Heart left ventricle (tissue), 13 donors: ENCODE results near the gene PASK.

Experiments used
- POLR2A ChIP-seq, 2 donors: fragments of 450-650 bp; IDR thresholded peaks; one replicate each; pipeline ENCODE4 v1.6.1; 2017; ENCODE audit warnings: antibody characterized with exemption in 2 of 2, mild to moderate bottlenecking in 2 of 2, moderate library complexity in 2 of 2
- TF ChIP-seq, protein P1 (sequence below), 12 donors: fragments of 200-600 bp; sonication (generic) in 4 of 12; IDR thresholded peaks; one replicate each; pipeline versions ENCODE4 v1.5.0 to v1.8.0; 2018 to 2022; ENCODE audit warnings: antibody characterized with exemption in 12 of 12, mild to moderate bottlenecking in 5 of 12
- donor health status: ischemic (EF 13 %, LVEDD 7.1; RV severe dilation, severe dysfunction).
- donor health status: DM: no; HTN: yes; CAD: no.
- donor health status: DM: no; HTN: no; CAD: no.
- donor health status: ischemic (EF 25% LVEDD 6.9; RV normal size, moderate dysfunction).
- donor health status: ischemic (EF 25% LVEDD 5.7; RV mildly dilated, moderate dysfunction).
- donor health status: ischemic (EF 35%, LVEDD 5.7; RV mildly dilated, moderate dysfunction).
- donor health status: nonischemic (EF 11% LVEDD 7.7; RV severe dilation, severe dysfunction).
- donor health status: DM: yes; HTN: yes; CAD: no.
- donor health status: PGD.
- donor health status: ischemic (EF 29% LVEDD 5.4; RV normal size, mild dysfunction).
- donor health status: nonischemic (EF 23%, LVEDD 6.1; RV moderate dilation, normal function).

DNA sequence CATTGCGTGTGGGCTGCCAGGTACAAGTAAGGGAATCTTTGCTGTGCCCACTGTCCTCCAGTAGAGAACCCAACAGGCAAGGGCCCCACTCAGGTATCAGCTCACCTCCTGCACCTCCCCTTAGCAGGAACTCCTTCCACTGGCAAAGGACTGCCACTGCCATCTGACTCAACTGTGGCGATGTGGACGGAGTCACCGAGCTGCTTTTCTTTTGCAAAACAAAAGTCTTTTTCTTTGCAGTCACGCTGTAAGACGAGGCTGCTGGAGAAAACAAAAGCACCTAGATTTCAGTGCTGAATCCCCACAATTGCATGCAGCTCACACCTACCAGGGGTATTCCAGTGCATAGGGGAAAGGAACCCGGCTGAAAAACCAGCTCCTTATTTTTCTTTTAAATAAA lies 55.1 kb downstream of the PASK start:
- TF ChIP-seq, protein P1, sequence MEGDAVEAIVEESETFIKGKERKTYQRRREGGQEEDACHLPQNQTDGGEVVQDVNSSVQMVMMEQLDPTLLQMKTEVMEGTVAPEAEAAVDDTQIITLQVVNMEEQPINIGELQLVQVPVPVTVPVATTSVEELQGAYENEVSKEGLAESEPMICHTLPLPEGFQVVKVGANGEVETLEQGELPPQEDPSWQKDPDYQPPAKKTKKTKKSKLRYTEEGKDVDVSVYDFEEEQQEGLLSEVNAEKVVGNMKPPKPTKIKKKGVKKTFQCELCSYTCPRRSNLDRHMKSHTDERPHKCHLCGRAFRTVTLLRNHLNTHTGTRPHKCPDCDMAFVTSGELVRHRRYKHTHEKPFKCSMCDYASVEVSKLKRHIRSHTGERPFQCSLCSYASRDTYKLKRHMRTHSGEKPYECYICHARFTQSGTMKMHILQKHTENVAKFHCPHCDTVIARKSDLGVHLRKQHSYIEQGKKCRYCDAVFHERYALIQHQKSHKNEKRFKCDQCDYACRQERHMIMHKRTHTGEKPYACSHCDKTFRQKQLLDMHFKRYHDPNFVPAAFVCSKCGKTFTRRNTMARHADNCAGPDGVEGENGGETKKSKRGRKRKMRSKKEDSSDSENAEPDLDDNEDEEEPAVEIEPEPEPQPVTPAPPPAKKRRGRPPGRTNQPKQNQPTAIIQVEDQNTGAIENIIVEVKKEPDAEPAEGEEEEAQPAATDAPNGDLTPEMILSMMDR (IDR thresholded peaks at IDR 0.05) = no peak
- no peak for TF ChIP-seq POLR2A (IDR thresholded peaks at IDR 0.05)
